Adrenal gland (tissue), 5 donors: ENCODE results near the gene SREBF1.

Experiments used
- POLR2A ChIP-seq, 2 donors: fragments of 450-650 bp; IDR thresholded peaks; one replicate each; pipeline ENCODE4 v1.6.1; 2017; ENCODE audit warnings: antibody characterized with exemption in 2 of 2, mild to moderate bottlenecking in 2 of 2, moderate library complexity in 1 of 2
- TF ChIP-seq, protein P1 (sequence below), 6 experiments: fragments of 450-650 bp in 4 of 6; fragments of 200-600 bp in 2 of 6; sonication (generic) in 1 of 6; IDR thresholded peaks; 1 replicate in 5 of 6; 2 replicates in 1 of 6; pipeline versions ENCODE4 v1.5.1 to v1.8.0; 2016 to 2021; ENCODE audit warnings: antibody characterized with exemption in 6 of 6, mild to moderate bottlenecking in 2 of 6, moderate library complexity in 1 of 6
- donor health status: DM: no; HTN: no; CAD: no.

DNA sequence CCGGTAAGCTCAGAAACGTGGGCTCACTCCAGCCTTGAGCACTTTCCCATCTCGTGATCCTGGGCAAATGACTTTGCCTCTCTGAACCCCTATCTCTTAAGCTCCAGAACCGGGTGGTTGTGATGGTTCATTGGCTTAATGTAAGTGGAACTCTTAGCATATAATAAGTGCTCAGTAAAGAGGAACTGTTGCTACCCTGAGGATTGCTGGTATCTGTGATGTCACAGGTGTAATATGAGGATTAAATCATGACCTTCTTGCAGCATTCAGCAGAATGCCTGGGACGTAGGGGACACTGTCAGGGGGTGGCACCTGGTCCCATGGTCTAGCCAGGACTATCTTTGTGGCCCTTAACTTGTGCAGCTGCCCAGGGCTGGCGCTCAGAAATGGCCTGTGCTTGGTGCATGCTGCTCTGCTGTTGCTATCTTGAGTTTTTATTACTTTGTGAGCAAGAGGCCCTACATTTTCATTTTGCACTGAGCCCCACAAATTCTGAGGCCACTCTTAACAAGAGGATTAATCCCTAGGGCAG, 68.8 kb downstream of the SREBF1 start:
- TF ChIP-seq, protein P1, sequence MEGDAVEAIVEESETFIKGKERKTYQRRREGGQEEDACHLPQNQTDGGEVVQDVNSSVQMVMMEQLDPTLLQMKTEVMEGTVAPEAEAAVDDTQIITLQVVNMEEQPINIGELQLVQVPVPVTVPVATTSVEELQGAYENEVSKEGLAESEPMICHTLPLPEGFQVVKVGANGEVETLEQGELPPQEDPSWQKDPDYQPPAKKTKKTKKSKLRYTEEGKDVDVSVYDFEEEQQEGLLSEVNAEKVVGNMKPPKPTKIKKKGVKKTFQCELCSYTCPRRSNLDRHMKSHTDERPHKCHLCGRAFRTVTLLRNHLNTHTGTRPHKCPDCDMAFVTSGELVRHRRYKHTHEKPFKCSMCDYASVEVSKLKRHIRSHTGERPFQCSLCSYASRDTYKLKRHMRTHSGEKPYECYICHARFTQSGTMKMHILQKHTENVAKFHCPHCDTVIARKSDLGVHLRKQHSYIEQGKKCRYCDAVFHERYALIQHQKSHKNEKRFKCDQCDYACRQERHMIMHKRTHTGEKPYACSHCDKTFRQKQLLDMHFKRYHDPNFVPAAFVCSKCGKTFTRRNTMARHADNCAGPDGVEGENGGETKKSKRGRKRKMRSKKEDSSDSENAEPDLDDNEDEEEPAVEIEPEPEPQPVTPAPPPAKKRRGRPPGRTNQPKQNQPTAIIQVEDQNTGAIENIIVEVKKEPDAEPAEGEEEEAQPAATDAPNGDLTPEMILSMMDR (IDR thresholded peaks at IDR 0.05) = no peak
- no peak for TF ChIP-seq POLR2A (IDR thresholded peaks at IDR 0.05)
